C4-2B (cell line): ENCODE data around the gene TGFB1.

ENCODE experiments used
- CTCF ChIP-seq: fragments of 450-650 bp; conservative IDR thresholded peaks from 2 replicates; pipeline ENCODE4 v1.5.1; 2017; ENCODE audit warnings: mild to moderate bottlenecking
- ZFX ChIP-seq: fragments of 450-650 bp; IDR thresholded peaks from 2 replicates; pipeline ENCODE4 v1.6.1; 2017

GRCh38 chr19:41350735-41351338, 2.9 kb downstream of the TGFB1 start:
- TF ChIP-seq CTCF: no peak
- no peak for TF ChIP-seq ZFX
